ENCODE data around the gene HS3ST2. TPM values are rescaled to one million over a fixed set of nuclear protein-coding genes. Genes with fewer than 3 reads are reported as not detected.

HS3ST2 gene
- total and polyA plus RNA-seq, 2 experiments from 2014 or later: 1.4 to 3.2 TPM

- Histone ChIP-seq H3K4me1 (ENCODE audit: insufficient read depth) (peaks cover 3% of the 10 kb centered on the region; the same call in 1 of the 2 replicates), H3F3A (replicated peaks; ENCODE audit: low read depth) (no peaks in the 10 kb centered on the region), H3K79me2 (replicated peaks; ENCODE audit: insufficient read depth) (no peaks in the 10 kb centered on the region), H3K9me2 (ENCODE audit: insufficient read depth) (no peaks in the 10 kb centered on the region), H2AFZ (no peak overlapping the region), H3K4me2 (no peak overlapping the region), H3K36me3 (ENCODE audit: insufficient read depth) (no peaks in the 10 kb centered on the region), H3K27me3 (ENCODE audit: insufficient read depth) (no peaks in the 10 kb centered on the region), H4K20me1 (replicated peaks; ENCODE audit: insufficient read depth) (no peaks in the 10 kb centered on the region), H3K27ac (ENCODE audit: low read depth) (no peak overlapping the region), H3K4me3 (no peak overlapping the region)
- Mint-ChIP-seq H3K36me3 (ENCODE audit: low read depth) (no peaks in the 10 kb centered on the region), H3K4me1 (peaks cover 5% of the 10 kb centered on the region), H3K4me3 (no peak overlapping the region), H3K9me3 (peaks cover 2% of the 10 kb centered on the region; the same call in 1 of the 3 replicates), H3K27me3 (ENCODE audit: insufficient read depth, low read depth, poor library complexity) (peaks cover 6% of the 10 kb centered on the region), H3K27ac (no peak overlapping the region)
- ATAC-seq (no peak), DNase-seq (ENCODE audit: low spot score) (no peak)
- TF ChIP-seq, protein P1, sequence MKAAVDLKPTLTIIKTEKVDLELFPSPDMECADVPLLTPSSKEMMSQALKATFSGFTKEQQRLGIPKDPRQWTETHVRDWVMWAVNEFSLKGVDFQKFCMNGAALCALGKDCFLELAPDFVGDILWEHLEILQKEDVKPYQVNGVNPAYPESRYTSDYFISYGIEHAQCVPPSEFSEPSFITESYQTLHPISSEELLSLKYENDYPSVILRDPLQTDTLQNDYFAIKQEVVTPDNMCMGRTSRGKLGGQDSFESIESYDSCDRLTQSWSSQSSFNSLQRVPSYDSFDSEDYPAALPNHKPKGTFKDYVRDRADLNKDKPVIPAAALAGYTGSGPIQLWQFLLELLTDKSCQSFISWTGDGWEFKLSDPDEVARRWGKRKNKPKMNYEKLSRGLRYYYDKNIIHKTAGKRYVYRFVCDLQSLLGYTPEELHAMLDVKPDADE (IDR thresholded peaks at IDR 0.05): no peak
- TF ChIP-seq ZNF331 (CRISPR knock-in tag; IDR thresholded peaks at IDR 0.05; ENCODE audit: low read depth) (no peak), EZH2phosphoT487 (IDR thresholded peaks at IDR 0.05; ENCODE audit: unreplicated experiment) (no peak), CTCF (conservative IDR thresholded peaks at IDR 0.05; ENCODE audit: low read depth in 2 of 2) (no peak), REST (IDR thresholded peaks at IDR 0.05; ENCODE audit: unreplicated experiment) (no peak), CREB1 (CRISPR knock-in tag; IDR thresholded peaks at IDR 0.05; ENCODE audit: low read depth) (no peak), NANOG (IDR thresholded peaks at IDR 0.05; ENCODE audit: borderline replicate concordance) (no peak), EZH2 (IDR thresholded peaks at IDR 0.05; ENCODE audit: low read depth, unreplicated experiment) (no peak), JUNB (IDR thresholded peaks at IDR 0.05; ENCODE audit: unreplicated experiment) (no peak), STAT1 (IDR thresholded peaks at IDR 0.05; ENCODE audit: unreplicated experiment) (no peak)
These were observed 65.0 kb downstream of the HS3ST2 start for GRCh38 chr16:22878955-22879354.

All from GM23338 (cell line).